Caco-2 (cell line): ENCODE measurements around the gene DNAJC1. TPM values are rescaled to one million over a fixed set of nuclear protein-coding genes. Genes with fewer than 3 reads are reported as not detected.

ENCODE experiments used
- BruUV-seq: library from RNA; stranded (reverse); fragments of 400-500 nt; replicated peaks from 2 replicates; lab custom pipeline; 2021; lab: Mats Ljungman, UMichigan
- CTCF ChIA-PET: fragments of 300-600 bp; sonication (Branson Sonifier 250); formaldehyde crosslinking; loops from one replicate; lab custom pipeline; 2022; ENCODE audit warnings: antibody characterized with exemption; lab: Charles Lee
- POLR2A ChIA-PET: fragments of 300-600 bp; sonication (Branson Sonifier 250); formaldehyde crosslinking; loops from one replicate; lab custom pipeline; 2022; ENCODE audit warnings: antibody characterized with exemption; lab: Charles Lee
- DNase-seq, 2 experiments: peaks; one replicate each; pipeline versions ENCODE4 v3.0.0 to v3.0.0-alpha.2; 2020 to 2022
- H3K27me3 ChIP-seq: replicated peaks from 2 replicates; pipeline ENCODE4 v1.6.0; 2011; ENCODE audit warnings: low read length; ENCODE audit not compliant: control insufficient read depth, insufficient read depth
- H3K36me3 ChIP-seq: 2 replicates; pipeline ENCODE4 v1.5.1; 2011; ENCODE audit warnings: low read length; ENCODE audit not compliant: control insufficient read depth, insufficient read depth
- H3K4me1 ChIP-seq: fragments of 250-450 bp; sonication (Bioruptor Pico); 2 replicates; pipeline ENCODE4 v1.5.1; 2020; ENCODE audit warnings: mild to moderate bottlenecking
- H3K4me3 ChIP-seq: 2 replicates; pipeline ENCODE4 v1.5.1; 2011; ENCODE audit warnings: low read depth, mild to moderate bottlenecking, control low read depth, low read length
- H3K9me3 ChIP-seq: fragments of 250-450 bp; sonication (Bioruptor Pico); 2 replicates; pipeline ENCODE4 v1.5.1; 2020; ENCODE audit warnings: mild to moderate bottlenecking, moderate library complexity
- H3K27ac Mint-ChIP-seq: one replicate; pipeline ENCODE4 v1.8.0; 2022; ENCODE audit warnings: mixed read lengths; ENCODE audit not compliant: unreplicated experiment
- H3K27me3 Mint-ChIP-seq: one replicate; pipeline ENCODE4 v1.8.0; 2022; ENCODE audit warnings: mixed read lengths; ENCODE audit not compliant: insufficient read depth, unreplicated experiment
- H3K36me3 Mint-ChIP-seq: one replicate; pipeline ENCODE4 v1.8.0; 2022; ENCODE audit warnings: mild to moderate bottlenecking, mixed read lengths; ENCODE audit not compliant: insufficient read depth, unreplicated experiment
- H3K4me1 Mint-ChIP-seq: one replicate; pipeline ENCODE4 v1.8.0; 2022; ENCODE audit warnings: low read depth, mixed read lengths; ENCODE audit not compliant: unreplicated experiment
- H3K4me3 Mint-ChIP-seq: one replicate; pipeline ENCODE4 v1.8.0; 2022; ENCODE audit warnings: mild to moderate bottlenecking, moderate library complexity, mixed read lengths; ENCODE audit not compliant: unreplicated experiment
- H3K9me3 Mint-ChIP-seq: one replicate; pipeline ENCODE4 v1.8.0; 2022; ENCODE audit warnings: mixed read lengths; ENCODE audit not compliant: unreplicated experiment
- CTCF ChIP-seq, 2 experiments: fragments of 200-600 bp in 1 of 2; IDR thresholded peaks; 1 replicate in 1 of 2; 2 replicates in 1 of 2; pipeline versions ENCODE4 v1.5.1 to v1.8.0; 2011 to 2022; ENCODE audit warnings: antibody characterized with exemption in 1 of 2, control low read depth in 1 of 2, inconsistent platforms in 1 of 2, low read depth in 1 of 2, low read length in 1 of 2, mild to moderate bottlenecking in 1 of 2, moderate library complexity in 1 of 2; ENCODE audit not compliant: insufficient read depth in 1 of 2, severe bottlenecking in 1 of 2, unreplicated experiment in 1 of 2
- intact Hi-C: fragments of 100-400 bp; cut with micrococcal nuclease; formaldehyde crosslinking; loops from one replicate; pipeline ENCODE4 v1.10.0; 2022; ENCODE audit not compliant: unreplicated experiment
- total RNA-seq: library from RNA; stranded (reverse); gene quantifications from 2 replicates; pipeline ENCODE4 v1.2.3, GENCODE V29; 2022

The DNAJC1 gene
- total RNA-seq, 1 experiment from 2014 or later = 50.7 TPM

DNA sequence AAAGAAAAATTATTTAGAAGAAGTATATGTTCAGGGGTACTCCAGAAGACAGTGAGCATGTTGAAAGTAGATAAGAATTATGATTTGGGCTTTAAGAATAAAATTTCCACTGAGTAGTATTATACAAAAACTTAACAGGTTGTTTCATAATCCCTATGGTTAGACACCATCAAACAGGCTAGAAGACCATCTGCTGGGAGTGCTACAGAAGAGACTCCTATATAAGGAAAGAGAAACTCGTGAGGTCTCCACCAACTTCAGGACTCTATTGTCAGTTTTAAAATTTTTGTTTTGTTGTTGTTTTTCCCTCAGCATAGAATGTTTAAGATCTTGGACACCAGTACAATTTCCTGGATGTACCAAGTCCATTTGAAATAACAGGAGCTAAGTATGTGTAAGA is 13.1 kb downstream of the DNAJC1 start:
- intact Hi-C loops = loop anchor here (10.0 kb wide), 1 partner anchor 594 kb away; no protein-coding TSS in a partner anchor
- H3K36me3 ChIP-seq = no peaks in the 10 kb centered on the region
- no peaks in the 10 kb centered on the region; the same call in 1 of the 2 replicates for H3K9me3 ChIP-seq
- H3K4me3 ChIP-seq = no peak overlapping the region
- no peak for DNase-seq
- Mint-ChIP-seq H3K4me1 (peaks cover 7% of the 10 kb centered on the region), H3K4me3 (no peak overlapping the region), H3K27me3 (no peaks in the 10 kb centered on the region), H3K36me3 (no peaks in the 10 kb centered on the region), H3K27ac (no peak overlapping the region), H3K9me3 (no peaks in the 10 kb centered on the region)
- ChIA-PET POLR2A (no interaction called here), CTCF (interaction anchor here (0.8 kb wide), 1 partner anchor 495 kb away, joined by 4 read pairs; no protein-coding TSS in a partner anchor)
- no TSS peak for BruUV-seq
- no peak for TF ChIP-seq CTCF (IDR thresholded peaks at IDR 0.05; ENCODE audit: insufficient read depth in 1 of 2, low read depth in 1 of 2, low read length in 1 of 2, severe bottlenecking in 1 of 2, unreplicated experiment in 1 of 2)
- peaks cover 3% of the 10 kb centered on the region; the same call in 1 of the 2 replicates for H3K4me1 ChIP-seq
- no peaks in the 10 kb centered on the region for H3K27me3 ChIP-seq

GRCh38 chr10:21989453-21990154 is 13.9 kb downstream of the DNAJC1 start:
- Mint-ChIP-seq H3K27ac (no peak overlapping the region), H3K36me3 (no peaks in the 10 kb centered on the region), H3K4me1 (peaks cover 7% of the 10 kb centered on the region), H3K9me3 (no peaks in the 10 kb centered on the region), H3K4me3 (no peak overlapping the region), H3K27me3 (no peaks in the 10 kb centered on the region)
- H3K4me1 ChIP-seq = peaks cover 3% of the 10 kb centered on the region; the same call in 1 of the 2 replicates
- no peaks in the 10 kb centered on the region for H3K27me3 ChIP-seq
- ChIA-PET CTCF (no interaction called here), POLR2A (no interaction called here)
- peak; percentile 73 to 92 for TF ChIP-seq CTCF (IDR thresholded peaks at IDR 0.05; ENCODE audit: insufficient read depth in 1 of 2, low read depth in 1 of 2, low read length in 1 of 2, severe bottlenecking in 1 of 2, unreplicated experiment in 1 of 2)
- H3K36me3 ChIP-seq = no peaks in the 10 kb centered on the region
- no TSS peak for BruUV-seq
- H3K9me3 ChIP-seq = no peaks in the 10 kb centered on the region; the same call in 1 of the 2 replicates
- H3K4me3 ChIP-seq = no peak overlapping the region
- intact Hi-C loops = loop anchor here (1.0 to 10.0 kb wide), 4 partner anchors 78 to 999 kb away; partner anchors contain the start of gene COMMD3
- peak; percentile 74 to 75 for DNase-seq

DNA sequence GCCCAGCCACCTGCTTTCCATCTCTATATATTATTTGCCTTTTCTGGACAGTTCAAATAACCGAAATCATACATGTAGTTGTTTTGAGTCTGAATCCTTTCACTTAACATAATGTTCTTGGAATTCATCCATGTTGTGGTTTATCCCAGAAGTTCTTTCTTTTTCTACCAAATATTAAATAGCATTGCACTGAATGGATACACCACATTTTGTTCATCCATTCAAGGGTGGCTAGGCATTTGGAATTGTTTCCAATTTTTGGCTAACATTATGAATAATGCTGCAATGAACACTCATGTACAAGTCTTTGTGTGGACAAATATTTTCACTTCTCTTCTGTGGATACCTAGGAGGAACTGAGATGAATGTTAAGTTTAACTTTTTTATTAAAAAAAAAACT is 18.0 kb downstream of the DNAJC1 start:
- H3K9me3 ChIP-seq = no peaks in the 10 kb centered on the region; the same call in 1 of the 2 replicates
- CTCF ChIA-PET = no interaction called here
- Mint-ChIP-seq H3K4me3 (no peak overlapping the region), H3K9me3 (no peaks in the 10 kb centered on the region), H3K27me3 (no peaks in the 10 kb centered on the region), H3K4me1 (peaks cover 7% of the 10 kb centered on the region), H3K27ac (no peak overlapping the region), H3K36me3 (no peaks in the 10 kb centered on the region)
- no peak for TF ChIP-seq CTCF (IDR thresholded peaks at IDR 0.05; ENCODE audit: insufficient read depth in 1 of 2, low read depth in 1 of 2, low read length in 1 of 2, severe bottlenecking in 1 of 2, unreplicated experiment in 1 of 2)
- no peaks in the 10 kb centered on the region for H3K36me3 ChIP-seq
- no peaks in the 10 kb centered on the region for H3K27me3 ChIP-seq
- BruUV-seq = no TSS peak
- H3K4me1 ChIP-seq = no peaks in the 10 kb centered on the region
- DNase-seq = no peak
- intact Hi-C loops = no loop called here
- POLR2A ChIA-PET = no interaction called here
- no peak overlapping the region for H3K4me3 ChIP-seq
